Liver (tissue), 9 donors: ENCODE data around the gene PHLDA2. TPM values are rescaled to one million over a fixed set of nuclear protein-coding genes. Genes with fewer than 3 reads are reported as not detected.

ENCODE experiments used
- DNase-seq: peaks from one replicate; pipeline ENCODE4 v3.0.0-alpha.2; 2017; ENCODE audit warnings: low spot score
- H3K27ac ChIP-seq, 2 donors: one replicate each; pipeline ENCODE4 v1.7.0; 2013; ENCODE audit warnings: inconsistent platforms in 2 of 2, low read length in 2 of 2, control low read depth in 1 of 2, low read depth in 1 of 2, mild to moderate bottlenecking in 1 of 2
- H3K27me3 ChIP-seq, 4 donors: one replicate each; pipeline versions ENCODE4 v1.6.1 to v1.7.0; 2013; ENCODE audit warnings: low read length in 3 of 4, inconsistent platforms in 1 of 4, mild to moderate bottlenecking in 1 of 4, moderate library complexity in 1 of 4; ENCODE audit not compliant: control insufficient read depth in 4 of 4, insufficient read depth in 4 of 4
- H3K36me3 ChIP-seq, 4 donors: one replicate each; pipeline versions ENCODE4 v1.6.1 to v1.7.0; 2013; ENCODE audit warnings: low read length in 3 of 4, mild to moderate bottlenecking in 3 of 4, low read depth in 1 of 4, moderate library complexity in 1 of 4; ENCODE audit not compliant: control insufficient read depth in 4 of 4, insufficient read depth in 3 of 4
- H3K4me1 ChIP-seq, 4 donors: one replicate each; pipeline versions ENCODE4 v1.6.1 to v1.7.0; 2013; ENCODE audit warnings: low read length in 3 of 4, mild to moderate bottlenecking in 3 of 4, moderate library complexity in 1 of 4; ENCODE audit not compliant: control insufficient read depth in 4 of 4, insufficient read depth in 4 of 4
- H3K4me3 ChIP-seq, 3 donors: one replicate each; pipeline versions ENCODE4 v1.6.1 to v1.7.0; 2013; ENCODE audit warnings: low read length in 3 of 3, control low read depth in 1 of 3, low read depth in 1 of 3, mild to moderate bottlenecking in 1 of 3
- H3K9ac ChIP-seq, 2 donors: one replicate each; pipeline ENCODE4 v1.7.0; 2013; ENCODE audit warnings: low read length in 2 of 2, mild to moderate bottlenecking in 2 of 2, moderate library complexity in 2 of 2, control low read depth in 1 of 2, low read depth in 1 of 2
- H3K9me3 ChIP-seq, 4 donors: one replicate each; pipeline versions ENCODE4 v1.6.1 to v1.7.0; 2013; ENCODE audit warnings: low read length in 3 of 4; ENCODE audit not compliant: control insufficient read depth in 4 of 4
- EGR1 ChIP-seq, 2 donors: IDR thresholded peaks; 2 replicates each; pipeline ENCODE4 v1.6.1; 2016 to 2018; ENCODE audit warnings: antibody characterized with exemption in 2 of 2, low read depth in 2 of 2
- FOXA1 ChIP-seq: IDR thresholded peaks from 2 replicates; pipeline ENCODE4 v1.6.1; 2016; ENCODE audit warnings: antibody characterized with exemption
- FOXA2 ChIP-seq: IDR thresholded peaks from 2 replicates; pipeline ENCODE4 v1.6.1; 2016; ENCODE audit warnings: antibody characterized with exemption
- GABPA ChIP-seq, 2 donors: IDR thresholded peaks in 1 of 2; conservative IDR thresholded peaks in 1 of 2; 2 replicates each; pipeline ENCODE4 v1.6.1; 2016; ENCODE audit warnings: antibody characterized with exemption in 2 of 2, mild to moderate bottlenecking in 1 of 2, moderate library complexity in 1 of 2
- HNF4A ChIP-seq, 2 donors: conservative IDR thresholded peaks; 2 replicates each; pipeline ENCODE4 v1.6.1; 2016; ENCODE audit warnings: antibody characterized with exemption in 2 of 2, mild to moderate bottlenecking in 2 of 2
- HNF4G ChIP-seq: IDR thresholded peaks from 2 replicates; pipeline ENCODE4 v1.6.1; 2016; ENCODE audit warnings: antibody characterized with exemption
- JUND ChIP-seq, 2 donors: IDR thresholded peaks; 2 replicates each; pipeline ENCODE4 v1.6.1; 2016; ENCODE audit warnings: antibody characterized with exemption in 2 of 2
- NR2F2 ChIP-seq: IDR thresholded peaks from 2 replicates; pipeline ENCODE4 v1.6.1; 2016; ENCODE audit warnings: antibody characterized with exemption
- RAD21 ChIP-seq, 2 donors: IDR thresholded peaks; 2 replicates each; pipeline ENCODE4 v1.6.1; 2016; ENCODE audit warnings: antibody characterized with exemption in 2 of 2, mild to moderate bottlenecking in 2 of 2
- REST ChIP-seq: IDR thresholded peaks from 2 replicates; pipeline ENCODE4 v1.6.1; 2016; ENCODE audit warnings: antibody characterized with exemption, mild to moderate bottlenecking
- RXRA ChIP-seq, 2 donors: IDR thresholded peaks; 2 replicates each; pipeline ENCODE4 v1.6.1; 2017 to 2018; ENCODE audit warnings: antibody characterized with exemption in 2 of 2, mild to moderate bottlenecking in 1 of 2
- SP1 ChIP-seq: IDR thresholded peaks from 2 replicates; pipeline ENCODE4 v1.6.1; 2018; ENCODE audit warnings: antibody characterized with exemption, mild to moderate bottlenecking
- TAF1 ChIP-seq: conservative IDR thresholded peaks from 2 replicates; pipeline ENCODE4 v1.6.1; 2016; ENCODE audit warnings: antibody characterized with exemption, mild to moderate bottlenecking
- YY1 ChIP-seq: IDR thresholded peaks from 2 replicates; pipeline ENCODE4 v1.6.1; 2016; ENCODE audit warnings: antibody characterized with exemption, mild to moderate bottlenecking
- ZBTB33 ChIP-seq: IDR thresholded peaks from 2 replicates; pipeline ENCODE4 v1.6.1; 2016; ENCODE audit warnings: antibody characterized with exemption
- WGBS: extraction: QIAGEN DNeasy Blood & Tissue Kit; methylation state at CpG from one replicate; pipeline ENCODE4 v1.1.7; 2013; 5-methylcytosine and 5-hydroxymethylcytosine counted together
- polyA plus RNA-seq, 2 donors: library from polyadenylated mRNA; stranded (reverse) in 1 of 2; unstranded in 1 of 2; fragments of 200-250 nt in 1 of 2; fragments of >200 nt in 1 of 2; fragmentation: Nextera tagmentation in 1 of 2; extraction: Ambion mirVana in 1 of 2; gene quantifications; one replicate each; pipeline versions ENCODE4 v1.2.1 to v1.2.3, GENCODE V29; 2013 to 2015
- total RNA-seq, 2 donors: library from RNA; depleted of rRNA; stranded (reverse); fragments of >200 nt; gene quantifications; one replicate each; pipeline ENCODE4 v1.2.3, GENCODE V29; 2014
- TF ChIP-seq, protein P1 (sequence below): fragments of 150-350 bp; IDR thresholded peaks from 2 replicates; pipeline ENCODE4 v1.5.1; 2017; ENCODE audit warnings: improper control_type of control experiment, low read depth, low read length; ENCODE audit not compliant: missing input control
- TF ChIP-seq, protein P2 (sequence below): IDR thresholded peaks from 2 replicates; pipeline ENCODE4 v1.6.1; 2016; ENCODE audit warnings: antibody characterized with exemption
- donor health status: healthy.
- donor health status: healthy.
- donor health status: healthy.
- donor health status: healthy.
- donor health status: healthy.

PHLDA2 gene
- total and polyA plus RNA-seq, 4 donors: 0.23 to 1.4 (median 0.99) TPM; not detected in 1

GRCh38 chr11:2898366-2899079 lies 30.7 kb downstream of the PHLDA2 start:
- H3K9ac ChIP-seq: no peak overlapping the region
- no peaks in the 10 kb centered on the region for H3K9me3 ChIP-seq
- DNase-seq: no peak
- TF ChIP-seq JUND (IDR thresholded peaks at IDR 0.05): peak; percentile 51 to 62
- TF ChIP-seq SP1: no peak
- no peaks in the 10 kb centered on the region for H3K36me3 ChIP-seq
- H3K27ac ChIP-seq: peak overlapping the region; percentile 60 to 66
- H3K4me3 ChIP-seq: no peak overlapping the region
- no peaks in the 10 kb centered on the region for H3K27me3 ChIP-seq
- peaks cover 4 to 23% (median 12%) of the 10 kb centered on the region in 4 donors for H3K4me1 ChIP-seq
- 69% methylated on average over 12 of the region's 12 CpGs for WGBS

GRCh38 chr11:2897048-2897447 lies 32.2 kb downstream of the PHLDA2 start:
- Histone ChIP-seq H3K27ac (no peak overlapping the region), H3K4me1 (peaks cover 3 to 16% (median 9%) of the 10 kb centered on the region in 4 donors), H3K36me3 (no peaks in the 10 kb centered on the region), H3K9me3 (no peaks in the 10 kb centered on the region), H3K9ac (no peak overlapping the region), H3K27me3 (no peaks in the 10 kb centered on the region), H3K4me3 (no peak overlapping the region)
- no peak for DNase-seq
- TF ChIP-seq RXRA (IDR thresholded peaks at IDR 0.05) (no peak), FOXA1 (no peak)
- TF ChIP-seq, protein P1, sequence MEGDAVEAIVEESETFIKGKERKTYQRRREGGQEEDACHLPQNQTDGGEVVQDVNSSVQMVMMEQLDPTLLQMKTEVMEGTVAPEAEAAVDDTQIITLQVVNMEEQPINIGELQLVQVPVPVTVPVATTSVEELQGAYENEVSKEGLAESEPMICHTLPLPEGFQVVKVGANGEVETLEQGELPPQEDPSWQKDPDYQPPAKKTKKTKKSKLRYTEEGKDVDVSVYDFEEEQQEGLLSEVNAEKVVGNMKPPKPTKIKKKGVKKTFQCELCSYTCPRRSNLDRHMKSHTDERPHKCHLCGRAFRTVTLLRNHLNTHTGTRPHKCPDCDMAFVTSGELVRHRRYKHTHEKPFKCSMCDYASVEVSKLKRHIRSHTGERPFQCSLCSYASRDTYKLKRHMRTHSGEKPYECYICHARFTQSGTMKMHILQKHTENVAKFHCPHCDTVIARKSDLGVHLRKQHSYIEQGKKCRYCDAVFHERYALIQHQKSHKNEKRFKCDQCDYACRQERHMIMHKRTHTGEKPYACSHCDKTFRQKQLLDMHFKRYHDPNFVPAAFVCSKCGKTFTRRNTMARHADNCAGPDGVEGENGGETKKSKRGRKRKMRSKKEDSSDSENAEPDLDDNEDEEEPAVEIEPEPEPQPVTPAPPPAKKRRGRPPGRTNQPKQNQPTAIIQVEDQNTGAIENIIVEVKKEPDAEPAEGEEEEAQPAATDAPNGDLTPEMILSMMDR: no peak
- TF ChIP-seq, protein P2, sequence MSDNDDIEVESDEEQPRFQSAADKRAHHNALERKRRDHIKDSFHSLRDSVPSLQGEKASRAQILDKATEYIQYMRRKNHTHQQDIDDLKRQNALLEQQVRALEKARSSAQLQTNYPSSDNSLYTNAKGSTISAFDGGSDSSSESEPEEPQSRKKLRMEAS: no peak
- WGBS: 96% methylated on average over 6 of the region's 6 CpGs

GRCh38 chr11:2896047-2896446 lies 33.2 kb downstream of the PHLDA2 start:
- no peaks in the 10 kb centered on the region for H3K9me3 ChIP-seq
- WGBS: 88% methylated on average over 9 of the region's 9 CpGs
- no peaks in the 10 kb centered on the region for H3K27me3 ChIP-seq
- no peak overlapping the region for H3K4me3 ChIP-seq
- no peak overlapping the region for H3K27ac ChIP-seq
- peaks cover 9 to 19% (median 13%) of the 10 kb centered on the region in 4 donors for H3K4me1 ChIP-seq
- DNase-seq: no peak
- H3K36me3 ChIP-seq: no peaks in the 10 kb centered on the region
- TF ChIP-seq ZBTB33: no peak
- no peak for TF ChIP-seq EGR1 (IDR thresholded peaks at IDR 0.05; ENCODE audit: low read depth in 2 of 2)
- TF ChIP-seq FOXA2: no peak
- TF ChIP-seq REST: no peak
- TF ChIP-seq, protein P2: no peak
- no peak for TF ChIP-seq RAD21 (IDR thresholded peaks at IDR 0.05)
- TF ChIP-seq, protein P1: no peak
- TF ChIP-seq YY1: no peak
- no peak for TF ChIP-seq FOXA1
- TF ChIP-seq JUND (IDR thresholded peaks at IDR 0.05): no peak
- TF ChIP-seq NR2F2: no peak
- TF ChIP-seq RXRA (IDR thresholded peaks at IDR 0.05): no peak
- TF ChIP-seq GABPA (IDR thresholded peaks at IDR 0.05 in 1 of 2, conservative IDR thresholded peaks at IDR 0.05 in 1 of 2): no peak
- no peak for TF ChIP-seq HNF4G
- TF ChIP-seq HNF4A (conservative IDR thresholded peaks at IDR 0.05): no peak
- no peak for TF ChIP-seq TAF1
- no peak overlapping the region for H3K9ac ChIP-seq
